Neuronal stem cell (in vitro differentiated cells): ENCODE measurements around the gene EEA1.

Source experiments
- DNase-seq: peaks from one replicate; pipeline ENCODE4 v3.0.0-alpha.2; 2013; ENCODE audit warnings: low spot score
- H2AFZ ChIP-seq: one replicate; pipeline ENCODE4 v1.6.1; 2013; ENCODE audit warnings: mild to moderate bottlenecking, low read length, inconsistent platforms
- H2AK5ac ChIP-seq: 2 replicates; pipeline ENCODE4 v1.6.1; 2013; ENCODE audit warnings: low read depth, mild to moderate bottlenecking, inconsistent platforms, low read length, moderate library complexity, mixed read lengths
- H2BK120ac ChIP-seq: 2 replicates; pipeline ENCODE4 v1.6.1; 2013; ENCODE audit warnings: low read depth, mild to moderate bottlenecking, inconsistent platforms, low read length, moderate library complexity, mixed read lengths
- H2BK12ac ChIP-seq: one replicate; pipeline ENCODE4 v1.6.1; 2013; ENCODE audit warnings: low read length, inconsistent platforms
- H2BK15ac ChIP-seq: 2 replicates; pipeline ENCODE4 v1.6.1; 2013; ENCODE audit warnings: mild to moderate bottlenecking, low read length, inconsistent platforms, mixed read lengths
- H2BK5ac ChIP-seq: one replicate; pipeline ENCODE4 v1.6.1; 2013; ENCODE audit warnings: inconsistent platforms, mild to moderate bottlenecking, low read length, moderate library complexity
- H3K14ac ChIP-seq: one replicate; pipeline ENCODE4 v1.6.1; 2013; ENCODE audit warnings: low read length, inconsistent platforms
- H3K18ac ChIP-seq: 2 replicates; pipeline ENCODE4 v1.6.1; 2013; ENCODE audit warnings: low read length, inconsistent platforms
- H3K23ac ChIP-seq: 2 replicates; pipeline ENCODE4 v1.6.1; 2013; ENCODE audit warnings: low read depth, mild to moderate bottlenecking, mixed read lengths, low read length, inconsistent platforms; ENCODE audit not compliant: poor library complexity
- H3K27ac ChIP-seq: replicated peaks from 3 replicates; pipeline ENCODE4 v1.5.1; 2013; ENCODE audit warnings: low read length, inconsistent platforms
- H3K27me3 ChIP-seq, 3 experiments: 2 replicates each; pipeline ENCODE4 v1.6.1; 2013; ENCODE audit warnings: low read length in 3 of 3, mild to moderate bottlenecking in 2 of 3, inconsistent platforms in 1 of 3, low read depth in 1 of 3, mixed read lengths in 1 of 3, moderate library complexity in 1 of 3; ENCODE audit not compliant: control insufficient read depth in 3 of 3, insufficient read depth in 3 of 3
- H3K36me3 ChIP-seq, 2 donors: replicated peaks in 1 of 2; 2 replicates each; pipeline ENCODE4 v1.6.1; 2013; ENCODE audit warnings: low read length in 2 of 2; ENCODE audit not compliant: control insufficient read depth in 2 of 2, insufficient read depth in 2 of 2
- H3K4ac ChIP-seq: 2 replicates; pipeline ENCODE4 v1.6.1; 2013; ENCODE audit warnings: inconsistent platforms, mild to moderate bottlenecking, low read length, moderate library complexity
- H3K4me1 ChIP-seq, 2 donors: 1 replicate in 1 of 2; 2 replicates in 1 of 2; pipeline ENCODE4 v1.6.1; 2013; ENCODE audit warnings: low read length in 2 of 2, low read depth in 1 of 2; ENCODE audit not compliant: control insufficient read depth in 2 of 2, insufficient read depth in 1 of 2
- H3K4me2 ChIP-seq: one replicate; pipeline ENCODE4 v1.6.1; 2013; ENCODE audit warnings: mild to moderate bottlenecking, low read length, inconsistent platforms; ENCODE audit not compliant: insufficient read depth, poor library complexity, severe bottlenecking
- H3K4me3 ChIP-seq, 2 donors: 2 replicates each; pipeline ENCODE4 v1.5.1; 2013; ENCODE audit warnings: low read length in 2 of 2, mild to moderate bottlenecking in 2 of 2, inconsistent platforms in 1 of 2, moderate library complexity in 1 of 2
- H3K79me1 ChIP-seq: one replicate; pipeline ENCODE4 v1.6.1; 2013; ENCODE audit warnings: low read depth, mild to moderate bottlenecking, inconsistent platforms, low read length, moderate library complexity
- H3K9ac ChIP-seq: one replicate; pipeline ENCODE4 v1.6.1; 2013; ENCODE audit warnings: mild to moderate bottlenecking, low read depth, low read length, inconsistent platforms; ENCODE audit not compliant: poor library complexity
- H3K9me3 ChIP-seq, 2 donors: replicated peaks in 1 of 2; 2 replicates each; pipeline versions ENCODE3 to v1.6.1; 2013; ENCODE audit warnings: low read length in 2 of 2, mild to moderate bottlenecking in 2 of 2, inconsistent platforms in 1 of 2, low read depth in 1 of 2, mixed read lengths in 1 of 2, moderate library complexity in 1 of 2; ENCODE audit not compliant: control insufficient read depth in 2 of 2, insufficient read depth in 1 of 2
- H4K8ac ChIP-seq: one replicate; pipeline ENCODE4 v1.6.1; 2013; ENCODE audit warnings: low read depth, mild to moderate bottlenecking, inconsistent platforms, low read length, moderate library complexity
- H4K91ac ChIP-seq: one replicate; pipeline ENCODE4 v1.6.1; 2013; ENCODE audit warnings: low read length, low read depth, mild to moderate bottlenecking, inconsistent platforms; ENCODE audit not compliant: poor library complexity
- WGBS, 2 donors: extraction: QIAGEN DNeasy Blood & Tissue Kit; methylation state at CpG; one replicate each; pipeline ENCODE4 v1.1.7; 2013; ENCODE audit warnings: missing lambda C conversion rate in 2 of 2, mixed read lengths in 1 of 2; ENCODE audit not compliant: insufficient read length in 2 of 2, insufficient replicate concordance in 1 of 2; ENCODE audit errors: extremely low coverage in 2 of 2; 5-methylcytosine and 5-hydroxymethylcytosine counted together

The EEA1 gene

DNA sequence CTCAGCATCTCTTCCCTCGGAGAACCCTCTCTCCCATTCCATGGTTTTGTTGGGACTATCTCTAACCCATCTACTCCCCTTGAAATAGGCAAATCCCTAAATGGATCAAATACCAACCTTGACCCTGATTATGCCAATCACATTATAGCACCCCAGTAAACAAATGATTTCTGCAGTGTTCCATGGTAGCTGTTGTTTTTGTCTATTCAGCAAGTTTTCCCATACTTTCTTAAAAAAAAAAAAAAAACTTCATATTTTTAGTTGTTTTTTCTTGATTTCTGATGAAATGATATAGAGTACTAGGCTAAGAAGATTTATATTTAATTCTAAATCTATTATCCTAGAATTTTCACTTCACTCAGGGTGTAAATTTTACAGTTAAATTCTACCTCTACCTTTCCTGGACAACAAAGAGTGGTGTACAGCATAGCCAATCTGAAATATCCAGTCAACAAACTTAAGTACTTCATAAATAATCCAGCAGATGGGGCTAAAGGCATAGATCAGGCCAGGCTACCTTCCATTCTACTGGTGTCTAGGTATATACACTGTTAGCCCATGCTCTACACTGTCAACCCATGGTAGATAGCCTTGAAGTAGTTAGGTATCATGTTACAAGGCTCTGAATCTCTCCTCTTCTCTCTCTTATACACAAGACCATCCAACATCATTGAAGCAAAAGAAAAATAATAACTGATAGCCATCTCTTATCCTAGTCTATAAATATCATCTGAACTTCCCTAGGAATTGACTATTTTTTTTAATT lies 144.1 kb downstream of the EEA1 start:
- Histone ChIP-seq H3K14ac (no peak overlapping the region), H3K4me3 (no peak overlapping the region)
- DNase-seq: peak; percentile 48

DNA sequence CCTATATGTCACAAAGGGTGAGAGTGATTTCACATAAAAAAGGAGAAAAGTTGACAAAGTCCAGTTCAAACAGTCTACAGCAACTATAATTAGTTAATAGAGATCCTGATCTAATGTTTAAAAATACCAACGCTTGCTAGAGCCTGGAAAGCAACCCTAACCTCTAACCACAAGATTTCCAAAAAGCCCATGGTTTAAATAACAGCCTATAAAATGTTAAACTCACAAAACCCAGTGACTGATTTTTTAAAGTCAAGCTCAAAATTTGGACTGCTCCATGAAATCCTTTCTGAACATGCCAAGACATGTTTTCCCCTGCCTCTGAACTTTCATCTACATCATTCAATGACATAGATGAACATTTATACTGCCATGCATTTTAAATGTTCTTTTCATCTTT lies 144.7 kb downstream of the EEA1 start:
- H3K4me1 ChIP-seq: peaks cover 0 to 2% of the 10 kb centered on the region in 2 donors
- H4K91ac ChIP-seq: no peak overlapping the region
- H3K23ac ChIP-seq: no peak overlapping the region
- no peaks in the 10 kb centered on the region for H3K27me3 ChIP-seq
- no peak overlapping the region for H2BK15ac ChIP-seq
- peaks cover 0 to 27% of the 10 kb centered on the region in 2 donors for H3K36me3 ChIP-seq
- no peak overlapping the region for H3K4me2 ChIP-seq
- H3K79me1 ChIP-seq: no peaks in the 10 kb centered on the region
- no peak overlapping the region for H3K18ac ChIP-seq
- no peak for DNase-seq
- no peak overlapping the region for H4K8ac ChIP-seq
- H3K4me3 ChIP-seq: no peak overlapping the region
- no peak overlapping the region for H2BK120ac ChIP-seq
- H2AFZ ChIP-seq: no peak overlapping the region
- no peak overlapping the region for H2BK5ac ChIP-seq
- WGBS, 2 donors: no CpG with 5 or more reads among the region's 1 CpG
- H3K27ac ChIP-seq: no peak overlapping the region
- H3K9me3 ChIP-seq: no peaks in the 10 kb centered on the region
- H2AK5ac ChIP-seq: no peak overlapping the region
- no peak overlapping the region for H3K4ac ChIP-seq
- H2BK12ac ChIP-seq: no peak overlapping the region
- H3K14ac ChIP-seq: no peak overlapping the region
- H3K9ac ChIP-seq: no peak overlapping the region

More for the DNA sequence above, 144.1 kb downstream of the EEA1 start:
- Histone ChIP-seq H3K23ac (no peak overlapping the region), H3K9me3 (no peaks in the 10 kb centered on the region), H2BK15ac (no peak overlapping the region), H2BK12ac (no peak overlapping the region), H4K8ac (no peak overlapping the region), H3K4me1 (peaks cover 0 to 2% of the 10 kb centered on the region in 2 donors), H3K18ac (no peak overlapping the region), H4K91ac (no peak overlapping the region), H3K27me3 (no peaks in the 10 kb centered on the region), H3K4ac (no peak overlapping the region), H3K9ac (no peak overlapping the region), H2AK5ac (no peak overlapping the region), H3K4me2 (no peak overlapping the region), H2BK120ac (no peak overlapping the region), H3K79me1 (no peaks in the 10 kb centered on the region), H2AFZ (no peak overlapping the region), H3K36me3 (peaks cover 0 to 20% of the 10 kb centered on the region in 2 donors), H2BK5ac (no peak overlapping the region), H3K27ac (no peak overlapping the region)
- no CpG with 5 or more reads among the region's 1 CpG for WGBS, 2 donors

DNA sequence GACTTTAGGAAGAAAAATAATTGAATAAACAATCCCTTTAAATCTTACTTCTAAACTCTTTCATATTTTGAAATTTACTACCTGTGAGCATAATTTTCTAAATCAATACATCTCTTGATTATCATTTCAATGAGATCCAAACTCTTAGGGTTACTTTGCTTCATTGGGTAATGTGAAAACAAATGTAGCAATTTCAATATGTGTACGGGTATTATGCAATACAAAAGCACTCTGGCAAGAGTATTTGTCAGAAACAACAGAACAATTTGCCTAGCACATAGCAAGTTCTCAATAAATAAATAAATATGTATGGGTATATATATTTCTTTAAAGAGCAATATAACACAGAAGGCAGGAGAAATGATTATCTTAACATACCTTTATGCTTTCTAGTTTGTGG lies 149.2 kb downstream of the EEA1 start:
- no peaks in the 10 kb centered on the region for H3K27me3 ChIP-seq
- peaks cover 0 to 2% of the 10 kb centered on the region in 2 donors for H3K4me1 ChIP-seq
- no peak overlapping the region for H2AFZ ChIP-seq
- H2BK5ac ChIP-seq: no peak overlapping the region
- no peak overlapping the region for H2AK5ac ChIP-seq
- H3K23ac ChIP-seq: no peak overlapping the region
- H3K4ac ChIP-seq: no peak overlapping the region
- H2BK15ac ChIP-seq: no peak overlapping the region
- no peak overlapping the region for H3K27ac ChIP-seq
- no peaks in the 10 kb centered on the region for H3K79me1 ChIP-seq
- no peak overlapping the region for H2BK12ac ChIP-seq
- DNase-seq: no peak
- no peak overlapping the region for H4K91ac ChIP-seq
- no peaks in the 10 kb centered on the region for H3K9me3 ChIP-seq
- no peak overlapping the region for H4K8ac ChIP-seq
- no peak overlapping the region for H3K4me3 ChIP-seq
- no peak overlapping the region for H3K18ac ChIP-seq
- WGBS, 2 donors: no CpG with 5 or more reads among the region's 1 CpG
- H3K14ac ChIP-seq: no peak overlapping the region
- H3K36me3 ChIP-seq: peaks cover 1 to 65% of the 10 kb centered on the region in 2 donors
- no peak overlapping the region for H2BK120ac ChIP-seq
- H3K9ac ChIP-seq: no peak overlapping the region
- H3K4me2 ChIP-seq: no peak overlapping the region

DNA sequence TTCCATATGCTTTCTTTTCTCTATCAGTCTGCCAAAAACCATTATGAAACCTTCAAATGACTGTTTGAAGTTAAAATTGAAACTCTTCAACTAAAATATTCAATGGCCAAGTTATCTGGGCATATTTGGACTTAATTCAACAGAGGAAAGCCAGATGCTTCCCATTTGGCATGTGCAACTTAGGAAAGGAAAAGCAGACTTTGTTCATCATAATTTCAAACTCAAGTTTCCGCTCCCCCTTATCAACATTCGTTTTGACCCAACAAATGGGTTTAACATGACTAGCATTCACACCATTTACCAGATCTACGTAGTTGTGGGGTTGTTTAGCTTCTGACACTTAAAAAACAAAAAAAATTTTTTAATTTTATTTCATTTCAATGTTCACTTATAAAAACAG lies 150.6 kb downstream of the EEA1 start:
- DNase-seq: no peak
- H4K8ac ChIP-seq: no peak overlapping the region

More for the DNA sequence above, 150.6 kb downstream of the EEA1 start:
- Histone ChIP-seq H2BK12ac (no peak overlapping the region), H3K18ac (no peak overlapping the region), H2BK120ac (no peak overlapping the region), H2AK5ac (no peak overlapping the region), H3K27me3 (no peaks in the 10 kb centered on the region), H2AFZ (no peak overlapping the region), H3K14ac (no peak overlapping the region), H3K4ac (no peak overlapping the region), H2BK15ac (no peak overlapping the region), H3K4me2 (no peak overlapping the region), H3K4me3 (no peak overlapping the region), H3K79me1 (no peaks in the 10 kb centered on the region), H2BK5ac (no peak overlapping the region), H3K23ac (no peak overlapping the region), H3K27ac (no peak overlapping the region), H3K9me3 (no peaks in the 10 kb centered on the region), H4K91ac (no peak overlapping the region), H3K9ac (no peak overlapping the region), H3K4me1 (peaks cover 0 to 2% of the 10 kb centered on the region in 2 donors), H3K36me3 (peaks cover 1 to 65% of the 10 kb centered on the region in 2 donors)
- WGBS, 2 donors: no CpG with 5 or more reads among the region's 3 CpGs
